ENCODE data around the gene MDK.
A peak's percentile ranks its signal among the peaks of the same experiment; 100 is the strongest.
"Not testable (repeated sequence)": the region's sequence is repeated elsewhere in the genome, so short reads cannot be mapped to it uniquely, and the experiment has no call there.

The MDK gene

GRCh38 chr11:46364056-46364455, 17.4 kb upstream of the MDK start:
- no peak for FAIRE-seq
- DNase-seq (ENCODE audit: insufficient read length, low spot score), result no peak
- no peak for TF ChIP-seq POLR2AphosphoS5 (IDR thresholded peaks at IDR 0.05; ENCODE audit: low read depth, low read length)
- TF ChIP-seq POLR2A (IDR thresholded peaks at IDR 0.05; ENCODE audit: low read depth, low read length), result no peak
- TF ChIP-seq POU2F2 (IDR thresholded peaks at IDR 0.05; ENCODE audit: low read depth, low read length), result no peak
- no peak for TF ChIP-seq SPI1 (IDR thresholded peaks at IDR 0.05; ENCODE audit: low read depth, low read length)
- no peak for TF ChIP-seq PAX5 (IDR thresholded peaks at IDR 0.05; ENCODE audit: insufficient read depth, low read length, severe bottlenecking)
- TF ChIP-seq TAF1 (IDR thresholded peaks at IDR 0.05; ENCODE audit: low read depth, low read length), result no peak

- no peak for FAIRE-seq
- DNase-seq (ENCODE audit: insufficient read length, low spot score), result no peak
- no peak for TF ChIP-seq SPI1 (IDR thresholded peaks at IDR 0.05; ENCODE audit: low read depth, low read length)
- TF ChIP-seq PAX5 (IDR thresholded peaks at IDR 0.05; ENCODE audit: insufficient read depth, low read length, severe bottlenecking), result no peak
- TF ChIP-seq TAF1 (IDR thresholded peaks at IDR 0.05; ENCODE audit: low read depth, low read length), result no peak
- no peak for TF ChIP-seq POU2F2 (IDR thresholded peaks at IDR 0.05; ENCODE audit: low read depth, low read length)
- TF ChIP-seq POLR2AphosphoS5 (IDR thresholded peaks at IDR 0.05; ENCODE audit: low read depth, low read length), result no peak
- TF ChIP-seq POLR2A (IDR thresholded peaks at IDR 0.05; ENCODE audit: low read depth, low read length), result no peak
Measured at GRCh38 chr11:46364791-46365190, 16.7 kb upstream of the MDK start.

GRCh38 chr11:46366260-46366659, 15.2 kb upstream of the MDK start:
- DNase-seq (ENCODE audit: insufficient read length, low spot score), result no peak
- TF ChIP-seq POU2F2 (IDR thresholded peaks at IDR 0.05; ENCODE audit: low read depth, low read length) (no peak), SPI1 (IDR thresholded peaks at IDR 0.05; ENCODE audit: low read depth, low read length) (no peak), POLR2A (IDR thresholded peaks at IDR 0.05; ENCODE audit: low read depth, low read length) (no peak)
- no peak for FAIRE-seq

GRCh38 chr11:46366661-46367161, 14.8 kb upstream of the MDK start:
- no peak for DNase-seq (ENCODE audit: insufficient read length, low spot score)
- no peak for FAIRE-seq
- TF ChIP-seq POU2F2 (IDR thresholded peaks at IDR 0.05; ENCODE audit: low read depth, low read length) (no peak), TAF1 (IDR thresholded peaks at IDR 0.05; ENCODE audit: low read depth, low read length) (no peak), POLR2AphosphoS5 (IDR thresholded peaks at IDR 0.05; ENCODE audit: low read depth, low read length) (no peak), POLR2A (IDR thresholded peaks at IDR 0.05; ENCODE audit: low read depth, low read length) (no peak), SPI1 (IDR thresholded peaks at IDR 0.05; ENCODE audit: low read depth, low read length) (no peak), PAX5 (IDR thresholded peaks at IDR 0.05; ENCODE audit: insufficient read depth, low read length, severe bottlenecking) (no peak)

GRCh38 chr11:46367244-46367915, 14.1 kb upstream of the MDK start:
- peak; percentile 97 for FAIRE-seq
- TF ChIP-seq POU2F2 (IDR thresholded peaks at IDR 0.05; ENCODE audit: low read depth, low read length), result no peak
- TF ChIP-seq PAX5 (IDR thresholded peaks at IDR 0.05; ENCODE audit: insufficient read depth, low read length, severe bottlenecking), result no peak
- no peak for TF ChIP-seq SPI1 (IDR thresholded peaks at IDR 0.05; ENCODE audit: low read depth, low read length)
- no peak for TF ChIP-seq POLR2A (IDR thresholded peaks at IDR 0.05; ENCODE audit: low read depth, low read length)
- TF ChIP-seq TAF1 (IDR thresholded peaks at IDR 0.05; ENCODE audit: low read depth, low read length), result no peak
- no peak for TF ChIP-seq POLR2AphosphoS5 (IDR thresholded peaks at IDR 0.05; ENCODE audit: low read depth, low read length)
- no peak for DNase-seq (ENCODE audit: insufficient read length, low spot score)

- FAIRE-seq (no peak), DNase-seq (ENCODE audit: insufficient read length, low spot score) (no peak)
- TF ChIP-seq SPI1 (IDR thresholded peaks at IDR 0.05; ENCODE audit: low read depth, low read length) (no peak), POLR2A (IDR thresholded peaks at IDR 0.05; ENCODE audit: low read depth, low read length) (no peak), TAF1 (IDR thresholded peaks at IDR 0.05; ENCODE audit: low read depth, low read length) (no peak), POLR2AphosphoS5 (IDR thresholded peaks at IDR 0.05; ENCODE audit: low read depth, low read length) (no peak), PAX5 (IDR thresholded peaks at IDR 0.05; ENCODE audit: insufficient read depth, low read length, severe bottlenecking) (no peak), POU2F2 (IDR thresholded peaks at IDR 0.05; ENCODE audit: low read depth, low read length) (no peak)
Measured at GRCh38 chr11:46367916-46368267, 13.6 kb upstream of the MDK start.

GRCh38 chr11:46369458-46370152, 11.9 kb upstream of the MDK start:
- DNase-seq (ENCODE audit: insufficient read length, low spot score) (peak; percentile 82), FAIRE-seq (peak; percentile 83)
- TF ChIP-seq POLR2AphosphoS5 (IDR thresholded peaks at IDR 0.05; ENCODE audit: low read depth, low read length) (0 out of 2 replicates have a peak, but pooled peaks have one; percentile 15), TAF1 (IDR thresholded peaks at IDR 0.05; ENCODE audit: low read depth, low read length) (no peak)

- DNase-seq (ENCODE audit: insufficient read length, low spot score) (no peak), FAIRE-seq (no peak)
- TF ChIP-seq POLR2A (IDR thresholded peaks at IDR 0.05; ENCODE audit: low read depth, low read length) (no peak), SPI1 (IDR thresholded peaks at IDR 0.05; ENCODE audit: low read depth, low read length) (no peak), POLR2AphosphoS5 (IDR thresholded peaks at IDR 0.05; ENCODE audit: low read depth, low read length) (no peak), PAX5 (IDR thresholded peaks at IDR 0.05; ENCODE audit: insufficient read depth, low read length, severe bottlenecking) (no peak), TAF1 (IDR thresholded peaks at IDR 0.05; ENCODE audit: low read depth, low read length) (no peak), POU2F2 (IDR thresholded peaks at IDR 0.05; ENCODE audit: low read depth, low read length) (no peak)
Measured at GRCh38 chr11:46370253-46370652, 11.2 kb upstream of the MDK start.

- DNase-seq (ENCODE audit: insufficient read length, low spot score); FAIRE-seq: not testable (repeated sequence)
Measured at GRCh38 chr11:46371262-46371661, 10.2 kb upstream of the MDK start.

GRCh38 chr11:46372086-46372485, 9.4 kb upstream of the MDK start:
- no peak for DNase-seq (ENCODE audit: insufficient read length, low spot score)
- no peak for FAIRE-seq
- TF ChIP-seq POLR2AphosphoS5 (IDR thresholded peaks at IDR 0.05; ENCODE audit: low read depth, low read length) (no peak), SPI1 (IDR thresholded peaks at IDR 0.05; ENCODE audit: low read depth, low read length) (no peak), POLR2A (IDR thresholded peaks at IDR 0.05; ENCODE audit: low read depth, low read length) (no peak), PAX5 (IDR thresholded peaks at IDR 0.05; ENCODE audit: insufficient read depth, low read length, severe bottlenecking) (no peak), POU2F2 (IDR thresholded peaks at IDR 0.05; ENCODE audit: low read depth, low read length) (no peak), TAF1 (IDR thresholded peaks at IDR 0.05; ENCODE audit: low read depth, low read length) (no peak)

GRCh38 chr11:46372501-46372900, 9.0 kb upstream of the MDK start:
- DNase-seq (ENCODE audit: insufficient read length, low spot score); FAIRE-seq: not testable (repeated sequence)
